CD4-positive, alpha-beta T cell (primary cell): ENCODE results near the gene IFNA1. TPM values are rescaled to one million over a fixed set of nuclear protein-coding genes. Genes with fewer than 3 reads are reported as not detected.

ENCODE experiments used
- ATAC-seq: fragments of 200-7000 bp; cut with Tn5 transposase; one replicate; pipeline ENCODE4 v1.10.0; 2022; ENCODE audit warnings: mild to moderate bottlenecking; ENCODE audit not compliant: poor library complexity
- CTCF ChIA-PET: fragments of 350-600 bp; sonication (Branson Sonifier 250); formaldehyde crosslinking; loops from one replicate; lab custom pipeline; 2021; ENCODE audit warnings: antibody characterized with exemption, inconsistent platforms; lab: Charles Lee
- POLR2A ChIA-PET: fragments of 350-600 bp; sonication (Branson Sonifier 250); formaldehyde crosslinking; loops from one replicate; lab custom pipeline; 2021; ENCODE audit warnings: antibody characterized with exemption, inconsistent platforms; lab: Charles Lee
- DNase-seq, 14 experiments: peaks; one replicate each; pipeline ENCODE4 v3.0.0-alpha.2; 2013 to 2020; ENCODE audit warnings: mixed read lengths in 2 of 14
- H3K27ac ChIP-seq, 2 donors: one replicate each; pipeline versions ENCODE4 v1.5.1 to v1.7.0; 2013; ENCODE audit warnings: low read length in 2 of 2, low read depth in 1 of 2, mild to moderate bottlenecking in 1 of 2
- H3K27me3 ChIP-seq, 2 experiments: 1 replicate in 1 of 2; 2 replicates in 1 of 2; pipeline versions ENCODE4 v1.6.1 to v1.7.0; 2013; ENCODE audit warnings: low read length in 2 of 2, control low read depth in 1 of 2, mild to moderate bottlenecking in 1 of 2, moderate library complexity in 1 of 2; ENCODE audit not compliant: insufficient read depth in 2 of 2, control insufficient read depth in 1 of 2
- H3K36me3 ChIP-seq: one replicate; pipeline ENCODE4 v1.6.1; 2013; ENCODE audit warnings: low read length, control low read depth; ENCODE audit not compliant: insufficient read depth
- H3K4me1 ChIP-seq: one replicate; pipeline ENCODE4 v1.6.1; 2013; ENCODE audit warnings: low read length, control low read depth; ENCODE audit not compliant: insufficient read depth
- H3K4me3 ChIP-seq: one replicate; pipeline ENCODE4 v1.5.1; 2013; ENCODE audit warnings: mild to moderate bottlenecking, low read length, moderate library complexity
- H3K9me3 ChIP-seq, 2 experiments: 1 replicate in 1 of 2; 2 replicates in 1 of 2; pipeline versions ENCODE4 v1.6.1 to v1.7.0; 2013; ENCODE audit warnings: low read length in 2 of 2, mild to moderate bottlenecking in 2 of 2, control low read depth in 1 of 2, moderate library complexity in 1 of 2; ENCODE audit not compliant: control insufficient read depth in 1 of 2, insufficient read depth in 1 of 2
- H3K27ac Mint-ChIP-seq: one replicate; pipeline ENCODE4 v1.8.0; 2020; ENCODE audit warnings: mixed read lengths
- H3K27me3 Mint-ChIP-seq: one replicate; pipeline ENCODE4 v1.8.0; 2021; ENCODE audit warnings: mixed read lengths
- H3K36me3 Mint-ChIP-seq: one replicate; pipeline ENCODE4 v1.8.0; 2021; ENCODE audit warnings: low read depth, mixed read lengths
- H3K4me1 Mint-ChIP-seq: one replicate; pipeline ENCODE4 v1.8.0; 2021; ENCODE audit warnings: low read depth, mixed read lengths
- H3K4me3 Mint-ChIP-seq: one replicate; pipeline ENCODE4 v1.8.0; 2020; ENCODE audit warnings: mild to moderate bottlenecking, mixed read lengths
- H3K9me3 Mint-ChIP-seq: one replicate; pipeline ENCODE4 v1.8.0; 2020; ENCODE audit warnings: mixed read lengths
- CTCF ChIP-seq: fragments of 200-600 bp; IDR thresholded peaks from one replicate; pipeline ENCODE4 v1.8.0; 2022; ENCODE audit warnings: antibody characterized with exemption, mild to moderate bottlenecking
- intact Hi-C, 2 experiments: fragments of 100-400 bp; cut with DNase I in 1 of 2; cut with micrococcal nuclease in 1 of 2; formaldehyde crosslinking; loops; one replicate each; pipeline versions ENCODE4 v1.15.1 to v1.9.0; 2023 to 2025; cut with DNase I, micrococcal nuclease
- total RNA-seq, 174 experiments: library from RNA in 2 of 174; stranded (reverse) in 2 of 174; gene quantifications; one replicate each; pipeline ENCODE4 v1.2.3 and lab custom pipeline; 2021 to 2026

IFNA1 gene
- total RNA-seq, 2 experiments from 2014 or later = not detected

DNA sequence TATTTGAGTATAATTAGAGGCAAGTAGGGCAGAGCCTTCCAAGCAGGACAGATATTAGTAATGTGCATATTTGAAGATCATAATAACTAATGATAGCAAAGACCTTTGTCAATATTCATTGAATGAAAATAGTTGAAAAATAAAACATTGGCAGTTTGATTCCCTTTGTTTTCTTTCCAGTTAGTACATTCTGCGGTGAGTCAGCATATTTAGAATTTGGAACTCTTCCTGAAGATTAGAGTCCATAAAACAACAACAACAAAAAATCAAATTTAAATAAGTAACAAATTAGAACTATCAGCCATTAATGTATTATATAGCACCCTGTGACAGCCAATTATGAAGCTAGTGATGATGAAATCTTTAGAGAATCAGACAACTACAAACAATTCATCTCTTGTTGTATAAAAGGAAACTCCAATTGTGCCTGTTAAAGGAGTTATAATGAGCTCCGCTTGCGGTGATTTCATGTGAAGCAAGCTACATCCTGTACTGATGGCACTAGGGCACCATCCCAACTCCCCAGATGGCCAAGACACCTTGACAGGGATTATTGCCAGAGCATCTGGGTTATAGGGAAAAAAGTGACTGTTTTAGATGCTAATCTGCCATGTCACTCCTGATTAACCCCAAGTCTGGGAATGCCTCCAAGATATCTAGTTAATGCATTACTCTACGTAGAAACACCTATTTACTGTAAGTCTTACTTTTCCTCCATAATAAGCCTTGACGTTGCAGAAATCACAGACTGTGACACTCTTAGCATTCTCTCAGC lies 24.6 kb upstream of the IFNA1 start:
- ChIA-PET CTCF (interaction anchor here (1.1 kb wide), 1 partner anchor 19 kb away, joined by 3 read pairs; no protein-coding TSS in a partner anchor), POLR2A (no interaction called here)
- intact Hi-C loops = no loop called here
- Mint-ChIP-seq H3K36me3 (no peaks in the 10 kb centered on the region), H3K9me3 (no peaks in the 10 kb centered on the region), H3K27me3 (no peaks in the 10 kb centered on the region), H3K4me3 (no peak overlapping the region), H3K4me1 (no peaks in the 10 kb centered on the region), H3K27ac (no peak overlapping the region)
- Histone ChIP-seq H3K9me3 (no peaks in the 10 kb centered on the region), H3K4me1 (peaks cover 6% of the 10 kb centered on the region), H3K36me3 (no peaks in the 10 kb centered on the region), H3K4me3 (no peak overlapping the region), H3K27ac (no peak overlapping the region), H3K27me3 (no peaks in the 10 kb centered on the region)
- DNase-seq = no peak
- TF ChIP-seq CTCF = no peak
- ATAC-seq = no peak

- no peak overlapping the region for H3K4me3 ChIP-seq
- H3K4me3 Mint-ChIP-seq = no peak overlapping the region
- ChIA-PET CTCF (no interaction called here), POLR2A (no interaction called here)
- H3K27me3 Mint-ChIP-seq = peaks cover 50% of the 10 kb centered on the region
- H3K27ac Mint-ChIP-seq = no peak overlapping the region
- DNase-seq (no peak), ATAC-seq (no peak)
- intact Hi-C loops = no loop called here
- no peaks in the 10 kb centered on the region for H3K9me3 ChIP-seq
- no peaks in the 10 kb centered on the region for H3K36me3 Mint-ChIP-seq
- H3K27ac ChIP-seq = no peak overlapping the region
- H3K36me3 ChIP-seq = no peaks in the 10 kb centered on the region
- TF ChIP-seq CTCF = no peak
- H3K4me1 Mint-ChIP-seq = no peaks in the 10 kb centered on the region
- H3K4me1 ChIP-seq = no peaks in the 10 kb centered on the region
- peaks cover 0 to 2% of the 10 kb centered on the region in 2 experiments for H3K27me3 ChIP-seq
- no peaks in the 10 kb centered on the region for H3K9me3 Mint-ChIP-seq
Observed at GRCh38 chr9:21428235-21428634, 12.0 kb upstream of the IFNA1 start.

GRCh38 chr9:21429191-21429590 lies 11.0 kb upstream of the IFNA1 start:
- no peaks in the 10 kb centered on the region for H3K4me1 ChIP-seq
- DNase-seq = no peak
- ChIA-PET CTCF (no interaction called here), POLR2A (no interaction called here)
- no peaks in the 10 kb centered on the region for H3K9me3 Mint-ChIP-seq
- ATAC-seq = no peak
- H3K27me3 ChIP-seq = peaks cover 0 to 2% of the 10 kb centered on the region in 2 experiments
- H3K27ac Mint-ChIP-seq = no peak overlapping the region
- no peaks in the 10 kb centered on the region for H3K36me3 ChIP-seq
- no peak overlapping the region for H3K4me3 Mint-ChIP-seq
- peaks cover 56% of the 10 kb centered on the region for H3K27me3 Mint-ChIP-seq
- no peak overlapping the region for H3K27ac ChIP-seq
- H3K9me3 ChIP-seq = no peaks in the 10 kb centered on the region
- H3K36me3 Mint-ChIP-seq = no peaks in the 10 kb centered on the region
- no peak for TF ChIP-seq CTCF
- no peak overlapping the region for H3K4me3 ChIP-seq
- intact Hi-C loops = no loop called here
- no peaks in the 10 kb centered on the region for H3K4me1 Mint-ChIP-seq
